Activated B cell treated with CpG ODN at 0.5 μM for 24 hours (primary cell): Measurements from ENCODE around the gene POPDC3. TPM values are rescaled to one million over a fixed set of nuclear protein-coding genes. Genes with fewer than 3 reads are reported as not detected.

Experiments
- ATAC-seq: fragments of 200-7000 bp; cut with Tn5 transposase; one replicate; pipeline ENCODE4 v1.10.0; 2021; ENCODE audit warnings: low read depth, mild to moderate bottlenecking, moderate library complexity
- CTCF ChIA-PET: fragments of 350-600 bp; sonication (Branson Sonifier 250); formaldehyde crosslinking; loops from one replicate; lab custom pipeline; 2021; ENCODE audit warnings: antibody characterized with exemption; lab: Charles Lee
- POLR2A ChIA-PET: fragments of 350-600 bp; sonication (Branson Sonifier 250); formaldehyde crosslinking; loops from one replicate; lab custom pipeline; 2021; ENCODE audit warnings: antibody characterized with exemption; lab: Charles Lee
- DNase-seq: peaks from one replicate; pipeline ENCODE4 v3.0.0; 2022
- H3K27ac Mint-ChIP-seq: one replicate; pipeline ENCODE4 v1.8.0; 2020; ENCODE audit warnings: mixed read lengths
- H3K27me3 Mint-ChIP-seq: one replicate; pipeline ENCODE4 v1.8.0; 2021; ENCODE audit warnings: mixed read lengths
- H3K36me3 Mint-ChIP-seq: one replicate; pipeline ENCODE4 v1.8.0; 2021; ENCODE audit warnings: low read depth, mixed read lengths
- H3K4me1 Mint-ChIP-seq: one replicate; pipeline ENCODE4 v1.8.0; 2021; ENCODE audit warnings: mixed read lengths
- H3K4me3 Mint-ChIP-seq: one replicate; pipeline ENCODE4 v1.8.0; 2020; ENCODE audit warnings: mild to moderate bottlenecking, mixed read lengths
- H3K9me3 Mint-ChIP-seq: one replicate; pipeline ENCODE4 v1.8.0; 2020; ENCODE audit warnings: mixed read lengths
- CTCF ChIP-seq: fragments of 200-600 bp; IDR thresholded peaks from one replicate; pipeline ENCODE4 v1.8.0; 2022; ENCODE audit warnings: antibody characterized with exemption, mild to moderate bottlenecking
- intact Hi-C: fragments of 100-400 bp; cut with micrococcal nuclease; formaldehyde crosslinking; loops from one replicate; pipeline ENCODE4 v1.15.1; 2024
- total RNA-seq: library from RNA; stranded (reverse); gene quantifications from 2 replicates; pipeline ENCODE4 v1.2.3, GENCODE V29; 2022

Gene POPDC3
- total RNA-seq, 1 donor from 2014 or later, result not detected

GRCh38 chr6:105211831-105212230 lies 32.0 kb upstream of the POPDC3 start:
- no peak for ATAC-seq
- H3K4me1 Mint-ChIP-seq, result peaks cover 10% of the 10 kb centered on the region

GRCh38 chr6:105210932-105211531 lies 31.2 kb upstream of the POPDC3 start:
- CTCF ChIA-PET, result no interaction called here
- POLR2A ChIA-PET, result no interaction called here
- no peak for ATAC-seq
- intact Hi-C loops, result no loop called here
- no peak for DNase-seq
- Mint-ChIP-seq H3K36me3 (no peaks in the 10 kb centered on the region), H3K27ac (no peak overlapping the region), H3K9me3 (no peaks in the 10 kb centered on the region), H3K27me3 (peaks cover 1% of the 10 kb centered on the region), H3K4me3 (no peak overlapping the region), H3K4me1 (peaks cover 10% of the 10 kb centered on the region)
- no peak for TF ChIP-seq CTCF

More at GRCh38 chr6:105211831-105212230, 32.0 kb upstream of the POPDC3 start:
- CTCF ChIA-PET, result interaction anchor here (0.6 kb wide), 1 partner anchor 58 kb away, joined by 3 read pairs; no protein-coding TSS in a partner anchor
- Mint-ChIP-seq H3K27ac (no peak overlapping the region), H3K36me3 (no peaks in the 10 kb centered on the region), H3K9me3 (no peaks in the 10 kb centered on the region), H3K27me3 (peaks cover 1% of the 10 kb centered on the region), H3K4me3 (no peak overlapping the region)
- POLR2A ChIA-PET, result no interaction called here
- DNase-seq, result no peak
- intact Hi-C loops, result no loop called here
- TF ChIP-seq CTCF, result no peak

- no peak for TF ChIP-seq CTCF
- no peak for DNase-seq
- Mint-ChIP-seq H3K36me3 (no peaks in the 10 kb centered on the region), H3K4me1 (peaks cover 10% of the 10 kb centered on the region), H3K9me3 (no peaks in the 10 kb centered on the region), H3K27me3 (peaks cover 1% of the 10 kb centered on the region), H3K4me3 (no peak overlapping the region), H3K27ac (no peak overlapping the region)
- ChIA-PET CTCF (no interaction called here), POLR2A (no interaction called here)
- intact Hi-C loops, result no loop called here
- ATAC-seq, result no peak
Measured at GRCh38 chr6:105209950-105210706, 30.3 kb upstream of the POPDC3 start.

GRCh38 chr6:105207524-105208269 lies 27.9 kb upstream of the POPDC3 start:
- ATAC-seq (no peak), DNase-seq (no peak)
- Mint-ChIP-seq H3K9me3 (no peaks in the 10 kb centered on the region), H3K4me1 (peaks cover 8% of the 10 kb centered on the region), H3K36me3 (no peaks in the 10 kb centered on the region), H3K27me3 (peaks cover 1% of the 10 kb centered on the region), H3K27ac (no peak overlapping the region), H3K4me3 (no peak overlapping the region)
- no peak for TF ChIP-seq CTCF
- intact Hi-C loops, result no loop called here
- ChIA-PET CTCF (no interaction called here), POLR2A (no interaction called here)

- ChIA-PET POLR2A (no interaction called here), CTCF (no interaction called here)
- intact Hi-C loops, result no loop called here
- Mint-ChIP-seq H3K36me3 (no peaks in the 10 kb centered on the region), H3K27me3 (peaks cover 5% of the 10 kb centered on the region), H3K9me3 (no peaks in the 10 kb centered on the region), H3K27ac (no peak overlapping the region), H3K4me3 (no peak overlapping the region), H3K4me1 (no peaks in the 10 kb centered on the region)
- DNase-seq (no peak), ATAC-seq (no peak)
- TF ChIP-seq CTCF, result no peak
Measured at GRCh38 chr6:105204768-105205167, 25.0 kb upstream of the POPDC3 start.
